Sigmoid colon (tissue), 7 donors: ENCODE measurements around the gene MINPP1. TPM values are rescaled to one million over a fixed set of nuclear protein-coding genes. Genes with fewer than 3 reads are reported as not detected.

Experiments used
- DNase-seq: peaks from one replicate; pipeline ENCODE4 v3.0.0-alpha.2; 2019
- H3K27ac ChIP-seq, 4 donors: fragments of 200-600 bp; sonication (generic); one replicate each; pipeline ENCODE4 v1.5.1; 2016 to 2019; ENCODE audit warnings: mild to moderate bottlenecking in 1 of 4
- H3K27me3 ChIP-seq, 3 donors: fragments of 200-600 bp; sonication (generic); one replicate each; pipeline ENCODE4 v1.5.1; 2019; ENCODE audit warnings: mild to moderate bottlenecking in 1 of 3
- H3K36me3 ChIP-seq, 4 donors: fragments of 200-600 bp; sonication (generic); one replicate each; pipeline ENCODE4 v1.5.1; 2016 to 2019
- H3K4me1 ChIP-seq, 4 donors: fragments of 200-600 bp; sonication (generic); one replicate each; pipeline ENCODE4 v1.5.1; 2017 to 2019
- H3K4me3 ChIP-seq, 4 donors: fragments of 200-600 bp; sonication (generic); one replicate each; pipeline ENCODE4 v1.5.1; 2017 to 2019; ENCODE audit warnings: mild to moderate bottlenecking in 2 of 4, moderate library complexity in 1 of 4
- H3K9me3 ChIP-seq, 4 donors: fragments of 200-600 bp in 3 of 4; sonication (generic) in 3 of 4; one replicate each; pipeline versions ENCODE4 v1.5.1 to v1.6.1; 2013 to 2019
- CTCF ChIP-seq, 4 experiments: fragments of 450-650 bp in 3 of 4; fragments of 200-600 bp in 1 of 4; IDR thresholded peaks; one replicate each; pipeline ENCODE4 v1.5.1; 2016 to 2019; ENCODE audit warnings: antibody characterized with exemption in 4 of 4, mild to moderate bottlenecking in 3 of 4, moderate library complexity in 2 of 4
- EP300 ChIP-seq, 4 donors: sonication (generic); formaldehyde crosslinking; IDR thresholded peaks; one replicate each; pipeline ENCODE4 v1.6.1; 2017; ENCODE audit warnings: antibody characterized with exemption in 4 of 4
- POLR2A ChIP-seq, 2 donors: fragments of 450-650 bp; IDR thresholded peaks; one replicate each; pipeline ENCODE4 v1.6.1; 2016; ENCODE audit warnings: antibody characterized with exemption in 2 of 2, mild to moderate bottlenecking in 2 of 2, moderate library complexity in 2 of 2
- POLR2AphosphoS5 ChIP-seq, 4 donors: sonication (generic); formaldehyde crosslinking; IDR thresholded peaks; one replicate each; pipeline ENCODE4 v1.6.1; 2017; ENCODE audit warnings: antibody characterized with exemption in 4 of 4
- WGBS, 2 donors: extraction: QIAGEN DNeasy Blood & Tissue Kit; methylation state at CpG; one replicate each; pipeline ENCODE4 v1.1.7; 2013; 5-methylcytosine and 5-hydroxymethylcytosine counted together
- intact Hi-C: fragments of 100-400 bp; cut with DNase I; formaldehyde crosslinking; loops from one replicate; pipeline ENCODE4 v1.15.1; 2023
- polyA plus RNA-seq, 3 donors: library from polyadenylated mRNA; stranded (reverse); fragments of 200-250 nt; gene quantifications; one replicate each; pipeline ENCODE4 v1.2.3, GENCODE V29; 2013
- total RNA-seq, 4 donors: library from RNA; depleted of rRNA; stranded (reverse); fragments of >200 nt; gene quantifications; one replicate each; pipeline ENCODE4 v1.1.0, GENCODE V29; 2016
- donor health status: healthy with polysubstance abuse.
- donor health status: Bipolar disorder and iron deficiency.
- donor health status: healthy.

The MINPP1 gene
- total and polyA plus RNA-seq, 7 donors: 4.2 to 20.9 (median 11.4) TPM

GRCh38 chr10:87600581-87600980 lies 95.9 kb downstream of the MINPP1 start:
- Histone ChIP-seq H3K27me3 (no peaks in the 10 kb centered on the region), H3K9me3 (no peaks in the 10 kb centered on the region), H3K36me3 (no peaks in the 10 kb centered on the region), H3K4me1 (no peaks in the 10 kb centered on the region), H3K27ac (no peak overlapping the region), H3K4me3 (no peak overlapping the region)
- intact Hi-C loops: no loop called here
- 87 to 89% methylated on average over 1 of the region's 1 CpG for WGBS, 2 donors
- no peak for TF ChIP-seq EP300 (IDR thresholded peaks at IDR 0.05)
- TF ChIP-seq CTCF (IDR thresholded peaks at IDR 0.05): no peak
- no peak for TF ChIP-seq POLR2AphosphoS5 (IDR thresholded peaks at IDR 0.05)
- TF ChIP-seq POLR2A (IDR thresholded peaks at IDR 0.05): no peak
- DNase-seq: no peak

Other genes with a start within 250 kb of the MINPP1 start
- 1 to 10 TPM; 1.1 to 3.3 (median 1.5) TPM for gene NUTM2D, start 147.1 kb upstream of the MINPP1 start, total RNA-seq
- 10 to 100 TPM in 1 of 3 donors, 1 to 10 TPM in 2; 5.4 to 17.1 (median 7.2) TPM for gene NUTM2D, start 147.1 kb upstream of the MINPP1 start, polyA plus RNA-seq
- 1 to 10 TPM; 7.1 to 8.6 (median 8.0) TPM for gene PAPSS2, start 155.0 kb downstream of the MINPP1 start, total RNA-seq
- 10 to 100 TPM; 65.6 to 88.9 (median 87.6) TPM for gene PAPSS2, start 155.0 kb downstream of the MINPP1 start, polyA plus RNA-seq